H54 (cell line): Measurements from ENCODE around the gene CNTN4.

ENCODE experiments used
- DNase-seq: peaks from one replicate; pipeline ENCODE4 v3.0.0; 2011; ENCODE audit warnings: low spot score, mixed read lengths; ENCODE audit not compliant: insufficient read length
- FAIRE-seq: peaks from 3 replicates; lab custom pipeline; 2011; peaks lifted over from hg19 to GRCh38; lab: Jason Lieb, UNC
- POLR2A ChIP-seq: IDR thresholded peaks from 2 replicates; pipeline ENCODE4 v1.6.1; 2011; ENCODE audit warnings: low read depth, mild to moderate bottlenecking, low read length

CNTN4 gene

DNA sequence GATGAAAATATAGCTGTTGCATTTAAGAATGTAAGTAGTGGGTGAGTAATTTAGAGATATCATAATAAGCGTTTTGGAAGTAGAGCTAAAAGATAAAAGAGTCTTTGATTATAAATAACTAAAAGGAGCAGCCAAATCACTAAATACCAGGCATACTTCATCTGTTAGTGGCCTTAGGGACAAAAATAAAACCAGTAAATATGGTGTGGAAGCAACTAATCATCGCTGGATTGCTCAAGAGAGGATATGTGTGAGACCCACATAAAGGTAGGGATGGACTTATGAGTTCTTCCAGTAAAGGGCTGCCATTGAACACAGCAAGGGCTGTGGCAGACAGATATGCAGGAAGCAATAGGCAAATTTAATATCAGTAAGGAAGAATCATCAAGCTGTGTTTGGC lies 356.2 kb downstream of the CNTN4 start:
- TF ChIP-seq POLR2A, result no peak
- FAIRE-seq, result no peak
- DNase-seq, result no peak

DNA sequence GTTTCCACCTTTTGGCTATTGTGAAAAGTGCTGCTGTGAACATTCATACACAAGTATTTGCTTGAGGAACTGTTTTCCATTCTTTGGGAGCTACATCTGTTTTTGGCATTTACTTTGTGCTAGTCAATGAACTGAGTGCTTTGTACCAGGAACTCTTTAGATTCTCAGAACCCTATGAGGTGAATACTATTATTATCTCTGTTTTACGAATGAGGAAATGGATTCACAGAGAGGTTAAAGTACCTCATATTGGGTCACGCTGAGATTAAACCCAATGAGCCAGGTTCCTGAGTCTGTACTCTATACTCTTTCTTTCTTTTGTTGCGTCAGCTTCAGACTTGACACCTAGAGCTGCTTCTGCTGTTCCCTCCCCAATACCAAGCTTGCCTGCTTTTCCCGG lies 358.1 kb downstream of the CNTN4 start:
- DNase-seq (no peak), FAIRE-seq (no peak)
- TF ChIP-seq POLR2A, result no peak

DNA sequence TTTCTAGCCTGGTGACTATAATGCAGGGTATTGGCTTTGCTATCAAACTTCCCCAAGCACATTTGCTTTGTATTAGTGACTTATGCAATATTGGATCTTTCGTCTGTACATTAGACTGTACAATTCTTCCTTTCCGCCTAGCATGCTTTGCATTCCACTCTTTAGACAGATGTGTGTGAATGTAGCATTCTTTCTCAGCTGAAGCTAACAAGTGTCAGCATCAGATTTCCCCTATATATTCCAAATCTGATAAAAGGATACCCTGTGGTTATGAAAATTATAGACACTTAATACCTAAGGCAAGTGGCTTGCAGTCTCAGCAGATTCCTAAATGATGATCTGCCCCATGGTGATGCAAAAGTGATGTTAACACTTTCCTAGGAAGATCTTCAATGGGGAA lies 360.1 kb downstream of the CNTN4 start:
- DNase-seq (no peak), FAIRE-seq (no peak)
- TF ChIP-seq POLR2A, result no peak

DNA sequence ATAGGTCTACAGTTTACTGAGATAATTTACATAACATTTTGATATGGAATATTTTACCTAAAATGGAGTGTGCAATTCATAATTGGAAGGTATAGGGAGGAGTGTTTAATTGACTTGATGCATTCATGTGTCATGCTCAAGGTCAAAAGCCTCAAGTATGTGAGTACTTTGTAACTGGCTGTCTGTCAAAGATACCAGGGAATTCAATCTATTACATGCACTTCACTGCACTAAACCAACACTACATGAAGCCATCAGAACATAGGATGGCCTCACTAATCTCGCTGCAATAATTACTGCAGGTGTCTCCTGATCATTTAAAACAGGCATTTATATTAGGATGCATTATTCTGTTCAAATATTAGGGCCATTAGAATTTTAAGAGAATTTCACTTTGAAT lies 367.2 kb downstream of the CNTN4 start:
- FAIRE-seq (no peak), DNase-seq (no peak)
- no peak for TF ChIP-seq POLR2A

DNA sequence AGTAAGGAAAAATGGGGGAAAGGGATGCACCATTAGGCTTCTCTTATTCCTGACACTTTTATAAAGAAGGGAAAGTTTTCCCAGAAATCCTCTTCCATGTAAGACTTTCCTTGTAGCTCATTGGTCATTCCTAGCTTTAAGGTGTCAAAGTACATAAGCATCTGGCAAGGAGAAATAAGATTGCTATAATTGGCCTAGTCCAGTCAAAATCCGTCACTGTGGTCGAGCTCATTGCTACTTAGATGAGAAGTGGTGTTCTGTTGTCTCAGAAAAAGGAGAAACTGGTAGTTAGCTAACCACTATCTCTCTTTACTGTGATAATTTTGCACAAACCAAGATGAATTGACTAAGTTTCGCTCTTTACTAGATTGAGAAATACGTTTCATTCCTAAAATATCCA lies 370.1 kb downstream of the CNTN4 start:
- DNase-seq (no peak), FAIRE-seq (no peak)
- TF ChIP-seq POLR2A, result no peak

DNA sequence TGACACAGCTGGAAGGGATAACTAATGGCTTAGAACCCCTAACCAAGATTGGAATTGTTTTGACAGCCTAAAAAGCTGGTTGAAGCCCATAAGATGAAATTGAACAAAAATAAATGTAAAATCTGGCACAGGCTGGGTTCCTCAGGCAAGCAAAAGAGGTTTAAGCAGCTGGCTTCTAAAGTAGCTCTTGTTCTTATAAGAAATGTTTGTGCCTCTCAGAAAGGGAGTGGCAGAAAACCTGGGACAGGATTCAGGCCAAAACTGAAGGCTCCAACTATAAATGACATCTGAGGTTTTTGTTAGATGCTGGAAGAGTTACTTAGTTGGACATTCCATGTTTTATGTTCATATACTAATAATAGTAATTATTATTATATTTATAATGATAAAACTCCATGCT lies 378.3 kb downstream of the CNTN4 start:
- no peak for DNase-seq
- TF ChIP-seq POLR2A, result no peak
- FAIRE-seq, result no peak

DNA sequence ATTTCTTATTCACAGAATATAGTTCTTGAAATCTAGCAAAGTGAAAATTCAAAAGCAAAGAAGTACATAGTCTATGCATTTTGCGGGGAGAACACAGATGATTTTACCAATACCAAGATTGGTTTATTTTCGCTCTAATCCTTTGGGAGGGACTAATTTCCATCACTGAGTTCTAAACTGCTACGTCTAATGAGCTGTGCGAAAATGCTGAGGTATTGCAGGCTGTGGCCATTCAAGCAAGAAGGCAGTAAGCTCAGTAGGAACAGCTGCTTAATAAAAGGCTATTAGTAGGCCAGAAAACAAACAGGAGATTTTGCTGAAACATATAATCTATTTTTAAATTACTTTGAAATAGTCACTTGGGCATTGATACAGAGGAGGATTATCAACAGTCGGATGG lies 379.0 kb downstream of the CNTN4 start:
- no peak for TF ChIP-seq POLR2A
- no peak for DNase-seq
- no peak for FAIRE-seq

DNA sequence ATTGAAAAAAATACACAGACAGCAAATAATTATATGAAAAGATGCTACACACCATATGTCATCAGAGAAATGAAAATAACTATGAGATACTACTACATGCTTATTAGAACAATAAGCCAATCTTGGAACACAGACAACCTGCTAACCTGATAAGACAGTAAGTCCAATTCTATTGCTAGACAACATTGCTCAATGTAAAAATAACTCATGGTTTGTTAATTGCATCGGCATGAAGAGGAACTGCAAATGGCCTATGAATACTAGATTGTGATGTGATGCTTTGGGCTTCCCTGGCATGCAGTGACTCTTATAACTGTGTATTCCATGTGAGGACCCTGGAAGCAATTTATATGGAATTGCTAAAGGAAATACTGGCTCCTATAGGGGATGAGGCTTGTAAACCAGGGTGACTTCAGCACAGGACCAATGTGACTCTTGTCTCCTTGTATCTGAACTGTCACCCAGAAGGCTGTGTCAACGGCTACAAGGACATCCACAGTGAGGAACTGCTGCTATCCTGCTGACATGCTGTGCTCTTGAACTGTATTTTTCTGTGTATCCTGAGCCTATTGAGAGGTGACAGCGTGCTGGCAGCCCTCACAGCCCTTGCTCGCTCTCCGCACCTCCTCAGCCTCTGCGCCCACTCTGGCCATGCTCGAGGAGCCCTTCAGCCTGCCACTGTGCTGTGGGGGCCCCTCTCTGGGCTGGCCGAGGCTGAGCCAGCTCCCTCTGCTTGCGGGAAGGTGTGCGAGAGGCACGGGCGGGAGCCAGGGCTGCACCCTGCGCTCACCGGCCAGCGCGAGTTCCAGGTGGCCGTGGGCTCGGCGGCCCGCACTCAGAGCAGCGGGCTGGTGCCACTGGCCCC lies 385.7 kb downstream of the CNTN4 start:
- TF ChIP-seq POLR2A, result no peak
- DNase-seq (no peak), FAIRE-seq (no peak)

DNA sequence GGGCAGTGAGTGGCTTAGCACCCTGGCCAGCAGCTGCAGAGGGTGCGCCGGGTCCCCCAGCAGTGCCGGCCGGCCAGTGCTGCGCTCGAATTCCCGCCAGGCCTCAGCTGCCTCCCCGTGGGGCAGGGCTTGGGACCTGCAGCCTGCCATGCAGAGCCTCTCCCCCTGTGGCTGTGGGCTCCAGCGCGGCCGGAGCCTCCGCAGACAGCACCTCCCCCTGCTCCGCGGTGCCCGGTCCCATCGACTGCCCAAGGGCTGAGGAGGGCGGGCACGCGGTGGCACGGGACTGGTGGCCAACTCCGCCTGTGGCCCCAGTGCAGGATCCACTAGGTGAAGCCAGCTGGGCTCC lies 386.3 kb downstream of the CNTN4 start:
- no peak for TF ChIP-seq POLR2A
- DNase-seq (no peak), FAIRE-seq (no peak)

DNA sequence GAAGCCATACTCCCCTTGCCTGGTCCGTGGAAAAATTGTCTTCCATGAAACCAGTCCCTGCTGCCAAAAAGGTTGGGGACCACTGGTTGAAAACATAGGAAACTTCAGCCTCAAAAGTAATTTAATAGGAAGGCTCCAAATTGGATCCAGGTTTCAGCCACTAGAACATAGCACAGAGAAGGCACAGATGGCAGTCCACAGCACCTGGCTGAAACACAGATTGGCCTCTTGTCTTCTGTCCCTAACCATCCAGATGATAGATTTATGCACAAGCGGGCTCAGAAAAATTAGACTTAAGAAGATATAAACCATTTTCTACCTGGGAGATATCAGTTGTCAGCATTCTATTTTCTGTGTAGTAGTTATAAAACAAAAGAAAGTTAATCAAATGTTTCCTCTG lies 397.1 kb downstream of the CNTN4 start:
- DNase-seq (no peak), FAIRE-seq (no peak)
- no peak for TF ChIP-seq POLR2A

DNA sequence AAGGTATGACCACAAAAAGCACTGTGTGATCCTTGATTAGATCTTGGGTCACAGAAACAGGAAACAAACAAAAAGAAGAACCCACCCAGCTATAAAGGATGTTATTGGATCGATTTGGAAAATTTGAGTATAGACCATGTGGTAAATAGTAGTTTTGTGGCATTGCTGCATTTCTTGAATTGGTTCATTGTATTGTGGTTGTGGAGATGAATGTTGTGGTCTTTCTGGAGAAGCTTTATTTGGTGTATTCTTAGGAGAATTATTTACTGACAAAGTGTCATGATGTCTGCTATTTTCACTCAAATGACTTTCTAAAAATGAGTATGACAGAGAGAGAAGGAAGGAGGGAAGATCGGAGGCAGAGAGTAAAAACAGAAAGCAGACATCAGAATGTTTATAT lies 406.2 kb downstream of the CNTN4 start:
- no peak for FAIRE-seq
- TF ChIP-seq POLR2A, result no peak
- DNase-seq, result no peak

DNA sequence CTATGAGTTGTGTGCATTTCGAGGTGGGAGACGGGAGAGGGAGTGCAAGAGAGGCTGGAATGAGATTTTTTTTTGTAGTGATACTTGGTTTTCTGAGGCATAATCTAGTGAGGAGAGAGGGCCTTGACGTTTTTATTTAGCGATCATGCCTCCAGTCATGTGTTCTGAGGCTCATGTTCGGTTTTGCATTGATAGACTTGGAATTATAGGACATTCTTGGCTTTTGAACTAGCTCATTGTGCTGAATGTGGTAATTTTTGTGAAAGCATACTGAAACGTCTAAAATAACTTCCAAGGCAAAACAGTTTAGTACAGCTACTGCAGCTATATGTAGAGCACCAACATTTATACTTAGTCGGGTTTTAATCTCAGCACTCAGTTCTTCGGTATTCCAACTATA lies 408.1 kb downstream of the CNTN4 start:
- FAIRE-seq (no peak), DNase-seq (no peak)
- no peak for TF ChIP-seq POLR2A

DNA sequence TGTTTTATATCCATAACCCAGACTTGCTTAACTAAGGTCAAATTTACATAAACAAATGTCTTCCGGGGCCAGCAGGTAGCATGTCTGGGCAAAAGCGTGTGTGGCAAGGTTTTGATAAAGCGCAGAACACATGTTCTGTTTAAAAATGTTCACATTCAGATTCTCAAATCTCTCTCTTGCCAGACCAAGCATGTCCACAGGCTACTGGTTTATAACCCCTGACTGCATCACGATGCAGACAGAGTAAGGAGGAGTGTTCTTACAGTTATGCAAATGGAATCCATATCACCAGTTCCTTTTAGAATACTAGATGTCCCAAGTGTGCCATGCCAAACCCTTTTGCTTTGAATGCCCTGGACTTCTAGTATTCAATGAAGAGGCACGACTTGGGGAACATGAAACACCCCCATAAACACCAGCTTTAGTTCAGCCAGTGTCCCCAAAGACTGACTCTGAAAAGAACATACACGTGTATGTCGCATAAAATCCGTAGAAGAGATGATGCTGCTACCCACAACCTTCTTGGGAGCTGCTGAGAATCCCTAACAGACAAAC lies 412.0 kb downstream of the CNTN4 start:
- FAIRE-seq (no peak), DNase-seq (no peak)
- TF ChIP-seq POLR2A, result no peak

DNA sequence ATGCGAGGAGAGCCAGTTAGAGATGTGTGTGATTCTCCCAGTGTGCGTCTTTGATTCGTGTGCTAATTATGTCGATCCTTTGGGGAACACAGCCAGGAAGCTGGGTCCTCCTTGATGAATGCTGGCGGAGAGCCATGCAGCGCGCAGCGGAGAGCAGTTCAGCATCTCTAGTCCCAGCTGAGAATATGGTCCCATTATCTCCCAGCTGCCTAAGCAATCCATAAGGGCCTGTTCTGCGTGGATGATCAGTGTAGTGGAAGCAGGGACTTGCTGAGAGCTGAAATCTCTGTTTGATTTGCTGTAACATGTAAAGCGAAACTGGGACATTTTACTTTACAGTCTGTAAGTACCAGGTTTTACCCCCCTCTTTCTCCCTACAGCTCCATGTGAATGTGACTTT lies 412.7 kb downstream of the CNTN4 start:
- FAIRE-seq (no peak), DNase-seq (no peak)
- TF ChIP-seq POLR2A, result no peak

DNA sequence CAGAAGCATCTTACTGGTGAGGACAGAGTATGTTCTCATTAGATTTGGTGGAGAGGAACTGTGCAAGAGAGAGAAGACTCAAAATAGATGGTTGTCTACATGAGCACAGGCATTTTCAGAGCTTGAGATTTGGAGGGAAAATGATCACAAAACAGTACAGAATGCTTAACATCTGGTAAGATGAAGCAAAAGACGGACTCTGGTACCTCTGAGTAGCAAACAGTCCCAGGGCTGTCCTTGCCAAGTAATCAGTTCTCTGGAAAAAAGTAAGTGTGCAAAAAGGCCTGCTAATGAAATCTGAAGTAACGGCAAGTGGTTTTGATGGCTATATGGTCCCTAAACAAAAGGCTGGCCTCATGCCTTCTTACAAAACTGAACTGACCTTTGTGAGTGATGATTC lies 414.2 kb downstream of the CNTN4 start:
- DNase-seq (no peak), FAIRE-seq (no peak)
- TF ChIP-seq POLR2A, result no peak
